ENCODE results near the gene CAMTA1.

Gene CAMTA1

GRCh38 chr1:7006996-7007871 is 222.0 kb downstream of the CAMTA1 start:
- TF ChIP-seq, protein P1, sequence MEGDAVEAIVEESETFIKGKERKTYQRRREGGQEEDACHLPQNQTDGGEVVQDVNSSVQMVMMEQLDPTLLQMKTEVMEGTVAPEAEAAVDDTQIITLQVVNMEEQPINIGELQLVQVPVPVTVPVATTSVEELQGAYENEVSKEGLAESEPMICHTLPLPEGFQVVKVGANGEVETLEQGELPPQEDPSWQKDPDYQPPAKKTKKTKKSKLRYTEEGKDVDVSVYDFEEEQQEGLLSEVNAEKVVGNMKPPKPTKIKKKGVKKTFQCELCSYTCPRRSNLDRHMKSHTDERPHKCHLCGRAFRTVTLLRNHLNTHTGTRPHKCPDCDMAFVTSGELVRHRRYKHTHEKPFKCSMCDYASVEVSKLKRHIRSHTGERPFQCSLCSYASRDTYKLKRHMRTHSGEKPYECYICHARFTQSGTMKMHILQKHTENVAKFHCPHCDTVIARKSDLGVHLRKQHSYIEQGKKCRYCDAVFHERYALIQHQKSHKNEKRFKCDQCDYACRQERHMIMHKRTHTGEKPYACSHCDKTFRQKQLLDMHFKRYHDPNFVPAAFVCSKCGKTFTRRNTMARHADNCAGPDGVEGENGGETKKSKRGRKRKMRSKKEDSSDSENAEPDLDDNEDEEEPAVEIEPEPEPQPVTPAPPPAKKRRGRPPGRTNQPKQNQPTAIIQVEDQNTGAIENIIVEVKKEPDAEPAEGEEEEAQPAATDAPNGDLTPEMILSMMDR (IDR thresholded peaks at IDR 0.05; ENCODE audit: control insufficient read depth, insufficient read depth, low read depth, low read length, missing control alignments): no peak
- DNase-seq (ENCODE audit: low read depth): no peak
- H3K4me3 ChIP-seq (ENCODE audit: control insufficient read depth, low read depth, low read length): no peak overlapping the region

DNA sequence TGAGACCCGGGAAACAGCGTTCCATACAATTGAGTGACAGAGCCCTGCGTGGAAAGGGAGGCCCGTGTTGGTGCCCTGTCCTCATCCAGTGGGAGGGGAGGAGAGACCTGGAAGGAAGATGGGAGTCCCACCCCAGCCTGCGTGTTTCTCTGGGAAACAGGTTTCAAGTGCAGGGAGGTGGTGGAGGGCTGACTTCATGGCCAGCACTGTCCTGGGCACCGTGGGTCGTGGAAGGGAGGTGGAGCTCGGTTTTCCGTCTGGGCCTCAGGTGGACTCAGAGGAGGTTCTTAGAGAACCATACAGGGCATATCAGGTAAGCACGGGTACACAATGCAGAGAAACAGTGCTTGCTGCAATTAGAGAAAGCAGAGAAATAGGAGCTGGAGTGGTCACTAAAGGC is 222.6 kb downstream of the CAMTA1 start:
- no peak overlapping the region for H3K4me3 ChIP-seq (ENCODE audit: control insufficient read depth, low read depth, low read length)
- no peak for DNase-seq (ENCODE audit: low read depth)
- TF ChIP-seq, protein P1 (IDR thresholded peaks at IDR 0.05; ENCODE audit: control insufficient read depth, insufficient read depth, low read depth, low read length, missing control alignments): no peak

DNA sequence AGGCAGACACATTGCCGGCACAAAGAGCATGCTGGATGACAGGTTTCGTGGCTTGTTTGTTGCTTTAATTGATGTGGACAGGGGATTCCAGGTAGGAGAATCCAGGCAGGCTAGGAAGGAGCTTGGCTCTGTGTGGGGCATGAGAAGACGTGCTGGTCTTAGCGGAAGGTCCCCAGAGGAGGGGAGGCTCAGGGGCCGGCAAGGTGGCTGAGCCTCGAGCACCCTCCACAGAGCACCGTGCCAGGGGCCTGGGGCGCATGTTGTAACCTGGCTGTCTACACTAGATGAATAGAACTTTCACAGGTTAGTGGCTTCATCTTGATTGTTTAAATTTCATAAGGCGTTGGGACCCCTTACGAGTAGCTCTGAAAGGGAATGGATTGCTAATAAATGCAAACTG is 223.1 kb downstream of the CAMTA1 start:
- no peak for DNase-seq (ENCODE audit: low read depth)
- TF ChIP-seq, protein P1 (IDR thresholded peaks at IDR 0.05; ENCODE audit: control insufficient read depth, insufficient read depth, low read depth, low read length, missing control alignments): no peak
- H3K4me3 ChIP-seq (ENCODE audit: control insufficient read depth, low read depth, low read length): no peak overlapping the region

DNA sequence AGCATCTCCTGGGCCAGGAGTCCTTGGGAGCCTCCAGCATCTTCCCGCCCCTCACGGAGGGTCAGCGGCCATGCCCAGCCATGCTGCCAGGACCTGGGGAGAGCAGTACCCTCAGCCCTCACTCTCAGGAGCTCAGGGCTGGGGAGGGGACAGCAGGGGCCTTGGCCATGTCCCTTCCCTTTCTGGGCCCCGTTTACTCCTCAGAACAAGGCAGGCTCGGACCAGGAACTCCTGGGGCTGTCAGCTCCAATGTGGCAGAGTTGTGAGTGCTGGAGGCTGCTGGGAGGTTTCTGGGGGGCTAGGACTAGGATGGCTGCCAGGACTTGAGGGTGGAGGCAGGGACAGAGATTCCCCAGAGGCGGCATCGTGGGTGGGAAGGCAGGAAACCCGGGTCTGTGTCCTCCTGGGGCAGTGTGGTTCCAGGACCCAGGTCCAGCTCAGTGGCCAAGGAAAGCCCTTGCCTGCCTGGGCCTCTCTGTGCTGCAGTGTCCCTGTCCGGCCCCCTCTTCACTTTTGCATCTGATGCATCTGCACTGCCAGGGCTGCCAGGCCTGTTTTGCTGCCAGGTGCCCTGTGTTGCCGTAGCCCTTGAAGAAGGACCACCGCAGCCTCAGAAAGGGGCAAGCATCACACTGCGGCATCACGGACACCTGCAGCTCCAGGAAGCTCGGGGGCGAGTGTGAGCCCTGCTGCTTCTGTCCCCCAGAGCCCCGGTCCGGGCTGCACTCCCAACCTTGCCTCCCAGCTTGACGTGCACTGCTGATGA is 223.9 kb downstream of the CAMTA1 start:
- no peak for DNase-seq (ENCODE audit: low read depth)
- H3K4me3 ChIP-seq (ENCODE audit: control insufficient read depth, low read depth, low read length): no peak overlapping the region
- TF ChIP-seq, protein P1 (IDR thresholded peaks at IDR 0.05; ENCODE audit: control insufficient read depth, insufficient read depth, low read depth, low read length, missing control alignments): no peak

DNA sequence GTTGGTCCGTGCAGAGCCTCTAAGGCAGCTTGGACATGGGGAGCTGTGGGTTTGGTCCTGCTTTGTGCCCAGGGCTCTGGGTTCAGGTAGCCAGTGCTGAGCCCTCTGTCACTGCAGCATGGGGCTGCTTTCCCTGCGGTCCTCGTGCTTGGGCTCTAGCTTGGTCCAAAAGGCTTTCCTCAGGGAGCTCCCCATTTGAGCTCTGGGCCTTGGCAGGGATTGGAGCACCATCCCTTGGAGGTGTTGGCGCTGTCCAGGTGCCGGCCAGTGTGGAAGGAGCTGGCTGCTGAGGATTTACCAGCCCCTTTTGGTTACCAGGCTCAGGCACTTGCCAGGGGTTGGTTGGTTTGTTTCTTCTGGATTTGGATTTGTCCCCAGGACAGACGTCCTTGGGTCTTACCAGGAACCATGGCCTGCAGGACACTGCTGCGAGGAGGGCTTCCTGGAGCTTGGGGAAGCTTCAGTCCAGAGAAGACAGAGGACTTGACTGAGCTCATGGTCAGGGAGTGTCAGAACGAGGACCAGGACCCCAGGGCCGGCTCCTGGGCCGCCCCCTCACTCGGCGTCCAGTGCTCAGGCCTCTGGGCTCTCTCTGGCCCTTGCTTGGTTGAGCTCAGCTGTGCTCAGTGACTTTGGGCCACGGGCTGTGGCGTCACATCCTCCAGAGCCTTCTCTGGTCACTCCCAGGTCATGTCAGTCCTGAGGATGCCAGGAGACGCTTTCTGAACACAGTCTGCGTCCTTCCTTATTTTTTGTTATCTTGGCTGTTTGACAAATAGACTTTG is 224.7 kb downstream of the CAMTA1 start:
- no peak overlapping the region for H3K4me3 ChIP-seq (ENCODE audit: control insufficient read depth, low read depth, low read length)
- no peak for DNase-seq (ENCODE audit: low read depth)
- TF ChIP-seq, protein P1 (IDR thresholded peaks at IDR 0.05; ENCODE audit: control insufficient read depth, insufficient read depth, low read depth, low read length, missing control alignments): no peak

- TF ChIP-seq, protein P1 (IDR thresholded peaks at IDR 0.05; ENCODE audit: control insufficient read depth, insufficient read depth, low read depth, low read length, missing control alignments): no peak
- no peak for DNase-seq (ENCODE audit: low read depth)
- H3K4me3 ChIP-seq (ENCODE audit: control insufficient read depth, low read depth, low read length): no peak overlapping the region
These were observed 225.4 kb downstream of the CAMTA1 start for GRCh38 chr1:7010534-7011200.

Measured in AG09309 (cell line).